HCT116 (cell line): ENCODE data around the gene BRIP1.

Source experiments
- CBX3 ChIP-seq: IDR thresholded peaks from 2 replicates; pipeline ENCODE4 v1.6.1; 2012; ENCODE audit warnings: low read depth
- EZH2 ChIP-seq: fragments of 200-600 bp; sonication (generic); IDR thresholded peaks from 2 replicates; pipeline ENCODE4 v1.6.1; 2017; ENCODE audit warnings: antibody characterized with exemption, mixed run types
- EZH2phosphoT487 ChIP-seq: fragments of 200-600 bp; IDR thresholded peaks from 2 replicates; pipeline ENCODE4 v1.6.1; 2018; ENCODE audit warnings: antibody characterized with exemption, borderline replicate concordance
- POLR2A ChIP-seq: IDR thresholded peaks from 2 replicates; pipeline ENCODE4 v1.7.0; 2011; ENCODE audit warnings: borderline replicate concordance; ENCODE audit not compliant: insufficient read depth, insufficient read length; ENCODE audit errors: extremely low read depth
- POLR2AphosphoS5 ChIP-seq: IDR thresholded peaks from 2 replicates; pipeline ENCODE4 v1.6.1; 2011; ENCODE audit warnings: mild to moderate bottlenecking, low read depth, low read length, moderate library complexity
- RAD21 ChIP-seq: IDR thresholded peaks from 2 replicates; pipeline ENCODE4 v1.6.1; 2012; ENCODE audit warnings: low read depth, mild to moderate bottlenecking
- YY1 ChIP-seq: IDR thresholded peaks from 2 replicates; pipeline ENCODE4 v1.6.1; 2011; ENCODE audit warnings: low read length, low read depth, moderate library complexity, mild to moderate bottlenecking; ENCODE audit not compliant: insufficient replicate concordance; ENCODE audit errors: extremely low read depth
- ZFX ChIP-seq: fragments of 450-650 bp; IDR thresholded peaks from 2 replicates; pipeline ENCODE4 v1.6.1; 2017
- TF ChIP-seq, protein P1 (sequence below), 3 experiments: fragments of 200-600 bp in 1 of 3; sonication (generic) in 1 of 3; IDR thresholded peaks in 2 of 3; conservative IDR thresholded peaks in 1 of 3; 2 replicates each; pipeline ENCODE4 v1.5.1; 2012 to 2017; ENCODE audit warnings: low read depth in 2 of 3, low read length in 2 of 3, antibody characterized with exemption in 1 of 3, borderline replicate concordance in 1 of 3, control low read depth in 1 of 3, mild to moderate bottlenecking in 1 of 3, mixed read lengths in 1 of 3, mixed run types in 1 of 3, moderate library complexity in 1 of 3; ENCODE audit not compliant: insufficient read depth in 1 of 3

DNA sequence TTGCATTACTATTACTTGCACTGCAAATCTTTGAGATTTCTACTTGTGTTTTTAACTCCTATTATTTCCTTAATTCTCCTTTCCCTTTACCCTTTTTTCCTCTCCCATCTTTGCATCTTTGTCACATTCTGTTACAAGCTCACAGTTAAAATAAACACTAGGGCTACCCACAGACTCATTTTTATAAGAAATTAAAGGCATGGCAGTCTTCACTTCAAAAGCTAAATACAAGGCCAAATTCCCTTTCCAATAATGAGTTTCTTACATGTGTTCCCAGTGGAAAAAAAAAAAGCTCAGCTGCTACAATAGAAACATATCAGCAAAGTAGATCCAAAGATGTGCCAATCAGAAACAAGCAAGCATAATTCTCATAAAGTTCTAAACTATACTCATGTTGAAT, 3.7 kb upstream of the BRIP1 start:
- TF ChIP-seq, protein P1, sequence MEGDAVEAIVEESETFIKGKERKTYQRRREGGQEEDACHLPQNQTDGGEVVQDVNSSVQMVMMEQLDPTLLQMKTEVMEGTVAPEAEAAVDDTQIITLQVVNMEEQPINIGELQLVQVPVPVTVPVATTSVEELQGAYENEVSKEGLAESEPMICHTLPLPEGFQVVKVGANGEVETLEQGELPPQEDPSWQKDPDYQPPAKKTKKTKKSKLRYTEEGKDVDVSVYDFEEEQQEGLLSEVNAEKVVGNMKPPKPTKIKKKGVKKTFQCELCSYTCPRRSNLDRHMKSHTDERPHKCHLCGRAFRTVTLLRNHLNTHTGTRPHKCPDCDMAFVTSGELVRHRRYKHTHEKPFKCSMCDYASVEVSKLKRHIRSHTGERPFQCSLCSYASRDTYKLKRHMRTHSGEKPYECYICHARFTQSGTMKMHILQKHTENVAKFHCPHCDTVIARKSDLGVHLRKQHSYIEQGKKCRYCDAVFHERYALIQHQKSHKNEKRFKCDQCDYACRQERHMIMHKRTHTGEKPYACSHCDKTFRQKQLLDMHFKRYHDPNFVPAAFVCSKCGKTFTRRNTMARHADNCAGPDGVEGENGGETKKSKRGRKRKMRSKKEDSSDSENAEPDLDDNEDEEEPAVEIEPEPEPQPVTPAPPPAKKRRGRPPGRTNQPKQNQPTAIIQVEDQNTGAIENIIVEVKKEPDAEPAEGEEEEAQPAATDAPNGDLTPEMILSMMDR (IDR thresholded peaks at IDR 0.05 in 2 of 3, conservative IDR thresholded peaks at IDR 0.05 in 1 of 3; ENCODE audit: borderline replicate concordance in 1 of 3, insufficient read depth in 1 of 3, low read depth in 2 of 3, low read length in 2 of 3), result no peak
- TF ChIP-seq ZFX (no peak), EZH2phosphoT487 (no peak), POLR2A (no peak), CBX3 (no peak), EZH2 (no peak), YY1 (no peak), RAD21 (no peak), POLR2AphosphoS5 (no peak)
